SW 1271 (cell line): ENCODE results near the gene SETSIP.
A peak's percentile ranks its signal among the peaks of the same experiment; 100 is the strongest.
"Not testable (repeated sequence)": the region's sequence is repeated elsewhere in the genome, so short reads cannot be mapped to it uniquely, and the experiment has no call there.

ENCODE experiments used
- DNase-seq, 2 experiments: peaks; one replicate each; lab custom pipeline; 2025; lab: John Stamatoyannopoulos, UW

Gene SETSIP

GRCh38 chr1:92045766-92046495 is 29.3 kb downstream of the SETSIP start:
- DNase-seq = no peak

GRCh38 chr1:92043621-92044020 is 31.6 kb downstream of the SETSIP start:
- no peak for DNase-seq

DNA sequence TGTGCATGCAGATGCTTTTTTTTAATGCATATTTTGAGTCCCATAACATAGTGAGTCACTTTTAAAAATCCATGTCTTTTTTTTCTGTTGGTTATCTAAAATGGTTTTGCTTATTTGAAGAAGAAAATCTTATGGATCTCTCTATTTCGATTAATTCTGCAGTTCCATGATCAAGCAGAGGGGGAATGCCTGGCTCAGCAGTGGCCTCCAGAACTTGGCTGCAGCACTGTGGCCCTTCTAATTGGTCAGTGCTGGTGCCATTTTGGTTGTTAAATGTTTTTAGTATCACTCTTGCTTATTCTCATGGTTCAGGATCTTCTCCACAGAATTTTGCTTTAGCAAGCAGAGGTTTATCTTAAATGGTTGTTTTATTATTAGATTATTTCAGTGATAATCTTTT is 34.2 kb downstream of the SETSIP start:
- DNase-seq = no peak

DNA sequence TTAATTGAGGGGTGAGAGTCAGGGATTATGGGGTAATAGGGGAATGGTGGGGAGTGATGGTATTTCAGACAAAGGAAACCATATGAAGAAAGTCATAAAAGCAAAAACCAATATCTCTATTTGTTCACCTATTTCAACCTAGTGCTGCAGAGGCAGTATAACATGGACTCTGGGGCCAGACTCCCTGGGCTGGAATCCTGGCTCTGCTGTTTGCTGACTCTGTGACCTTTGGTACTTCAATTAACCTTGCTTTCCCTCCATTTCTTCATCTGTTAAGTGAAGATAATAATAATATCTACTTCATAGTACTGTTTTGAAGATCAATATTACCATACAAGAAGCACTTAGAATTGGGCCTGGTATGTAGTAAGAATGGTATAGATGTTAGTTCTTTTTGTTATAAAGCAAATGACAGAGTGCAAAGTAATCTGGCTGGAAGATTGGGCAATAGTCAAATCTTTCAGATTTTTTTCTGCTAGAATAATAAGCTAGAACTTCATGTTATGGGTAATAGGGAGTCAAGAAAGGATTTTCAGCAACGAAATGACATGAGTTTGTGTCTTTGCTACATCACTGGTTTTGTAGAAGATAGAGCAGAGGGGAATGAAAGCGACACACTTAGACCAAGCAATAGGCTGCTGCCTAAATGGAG is 36.4 kb downstream of the SETSIP start:
- DNase-seq = no peak

DNA sequence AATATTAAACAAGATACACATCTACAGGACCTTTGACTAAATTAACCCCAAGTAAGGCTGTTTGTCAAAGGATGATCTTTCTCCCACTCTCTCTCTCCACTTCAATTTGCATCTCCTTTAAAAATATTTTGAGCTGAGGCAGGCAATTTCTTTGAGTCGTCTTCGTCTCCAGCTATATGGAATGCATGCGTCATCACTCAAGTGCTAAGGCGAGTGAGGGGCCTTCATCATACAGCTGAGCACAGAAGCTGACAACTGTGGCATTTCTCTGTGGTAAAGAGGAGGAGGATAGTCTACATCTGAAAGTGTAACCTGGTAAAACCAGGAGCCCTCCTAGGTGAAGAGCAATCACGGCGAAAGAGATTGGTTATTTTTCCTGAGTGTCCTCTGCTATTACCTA is 37.8 kb downstream of the SETSIP start:
- DNase-seq = no peak

GRCh38 chr1:92031281-92032110 is 43.7 kb downstream of the SETSIP start:
- no peak for DNase-seq

DNA sequence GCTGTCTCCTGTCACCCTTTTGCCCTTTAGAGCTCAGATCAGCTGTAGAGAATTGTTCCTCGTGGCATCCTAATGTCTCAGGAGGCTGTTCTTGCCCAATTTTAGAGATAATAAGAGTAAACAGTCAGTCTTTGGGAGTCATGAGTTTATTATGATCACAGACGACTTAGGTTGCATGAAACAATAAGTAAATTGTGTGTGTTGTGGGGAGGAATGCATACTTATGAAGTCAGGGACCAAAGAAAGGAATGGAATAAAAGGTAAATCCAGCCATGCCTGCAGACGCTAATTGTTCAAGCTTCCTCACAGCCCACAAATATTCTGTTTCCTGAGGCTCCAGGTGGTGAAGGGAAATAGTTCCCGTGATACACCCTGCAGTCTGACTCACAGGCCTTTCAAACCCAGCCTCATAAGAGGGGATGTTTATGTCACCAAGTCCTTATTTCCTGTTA is 44.5 kb downstream of the SETSIP start:
- DNase-seq = peak in 1 of 2 experiments; percentile 8

GRCh38 chr1:92029241-92029922 is 45.8 kb downstream of the SETSIP start:
- no peak for DNase-seq

DNA sequence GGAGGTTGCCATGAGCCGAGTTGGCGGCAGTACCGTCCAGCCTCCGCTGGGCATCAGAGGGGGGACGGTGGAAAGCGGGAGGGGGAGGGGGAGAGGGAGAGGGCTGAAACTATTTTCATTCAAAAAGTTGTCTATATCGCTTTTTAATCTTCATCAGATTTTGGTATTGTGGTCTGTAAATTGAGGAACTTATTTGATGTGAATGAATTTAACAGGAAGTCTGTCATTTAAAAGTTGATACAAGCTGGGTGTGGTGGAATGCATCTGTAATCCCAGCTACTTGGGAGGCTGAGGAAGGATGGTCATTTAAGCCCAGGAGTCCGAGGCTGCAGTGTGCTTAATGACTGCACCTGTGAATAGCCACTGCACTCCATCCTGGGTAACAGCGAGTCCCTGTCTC is 48.4 kb downstream of the SETSIP start:
- no peak for DNase-seq

- not testable (repeated sequence) for DNase-seq
Observed at GRCh38 chr1:92026042-92026441, 49.2 kb downstream of the SETSIP start.
